GM10266 (cell line): ENCODE data around the gene PAOX.
"Not testable (repeated sequence)": the region's sequence is repeated elsewhere in the genome, so short reads cannot be mapped to it uniquely, and the experiment has no call there.

ENCODE experiments used
- DNase-seq: peaks from one replicate; pipeline ENCODE4 v3.0.0; 2012; ENCODE audit errors: extremely low spot score
- CTCF ChIP-seq: IDR thresholded peaks from 2 replicates; pipeline ENCODE4 v1.5.1; 2012; ENCODE audit warnings: mild to moderate bottlenecking, low read depth; ENCODE audit not compliant: control insufficient read depth, insufficient read depth; ENCODE audit errors: missing control alignments

The PAOX gene

GRCh38 chr10:133375357-133376115, 3.5 kb upstream of the PAOX start:
- no peak for TF ChIP-seq CTCF
- DNase-seq = no peak

GRCh38 chr10:133376183-133376582, 2.9 kb upstream of the PAOX start:
- not testable (repeated sequence) for DNase-seq

- no peak for DNase-seq
- TF ChIP-seq CTCF = no peak
Measured at GRCh38 chr10:133377025-133377817, 1.8 kb upstream of the PAOX start.

GRCh38 chr10:133377818-133378250, 1.2 kb upstream of the PAOX start:
- no peak for DNase-seq
- no peak for TF ChIP-seq CTCF

GRCh38 chr10:133378251-133379096, 588 bp upstream of the PAOX start:
- DNase-seq = peak; percentile 80

GRCh38 chr10:133379801-133380666, 972 bp downstream of the PAOX start:
- no peak for DNase-seq
- no peak for TF ChIP-seq CTCF

More at GRCh38 chr10:133378251-133379096, 588 bp upstream of the PAOX start:
- TF ChIP-seq CTCF = no peak
